IPS-18c (cell line): ENCODE results near the gene STRN4.

Experiments used
- H3K4me3 ChIP-seq: 2 replicates; pipeline ENCODE4 v1.7.0; 2013; ENCODE audit warnings: low read depth, mild to moderate bottlenecking, low read length, moderate library complexity; ENCODE audit not compliant: insufficient read depth
- H3K9me3 ChIP-seq: one replicate; pipeline ENCODE4 v1.6.1; 2013; ENCODE audit warnings: mild to moderate bottlenecking, low read length, moderate library complexity; ENCODE audit not compliant: control insufficient read depth, insufficient read depth

The STRN4 gene

GRCh38 chr19:46674416-46675178 lies 71.7 kb downstream of the STRN4 start:
- peaks cover 2% of the 10 kb centered on the region for H3K9me3 ChIP-seq
- H3K4me3 ChIP-seq = no peak overlapping the region

- H3K9me3 ChIP-seq = peaks cover 2% of the 10 kb centered on the region
- no peak overlapping the region for H3K4me3 ChIP-seq
These were observed 75.4 kb downstream of the STRN4 start for GRCh38 chr19:46670813-46671212.
